Limb (tissue), 2 donors: ENCODE data around the gene NMRAL1.

Experiments
- DNase-seq, 2 donors: peaks; one replicate each; pipeline ENCODE4 v3.0.0-alpha.2; 2016; ENCODE audit errors: extremely low spot score in 2 of 2

NMRAL1 gene

GRCh38 chr16:4505356-4506147 is 31.1 kb upstream of the NMRAL1 start:
- no peak for DNase-seq

GRCh38 chr16:4501071-4501478 is 26.6 kb upstream of the NMRAL1 start:
- DNase-seq: no peak

- no peak for DNase-seq
These were observed 25.8 kb upstream of the NMRAL1 start for GRCh38 chr16:4500272-4500671.

DNA sequence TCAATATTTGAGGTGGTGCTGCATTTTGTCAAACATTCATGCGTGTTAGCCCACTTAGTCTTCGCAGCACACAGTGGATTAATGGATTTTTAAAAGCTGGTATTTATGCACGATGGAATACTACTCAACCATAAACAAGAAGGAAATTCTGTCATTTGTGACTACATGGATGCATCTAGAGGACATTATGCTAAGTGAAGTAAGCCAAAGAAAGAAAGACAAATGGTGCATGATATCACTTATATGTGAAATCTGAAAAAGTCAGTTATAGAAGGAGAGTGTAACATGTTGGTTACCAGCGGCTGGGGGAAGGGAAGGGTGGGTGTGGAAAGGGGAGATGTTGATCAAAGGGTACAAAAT is 24.8 kb upstream of the NMRAL1 start:
- DNase-seq: no peak

DNA sequence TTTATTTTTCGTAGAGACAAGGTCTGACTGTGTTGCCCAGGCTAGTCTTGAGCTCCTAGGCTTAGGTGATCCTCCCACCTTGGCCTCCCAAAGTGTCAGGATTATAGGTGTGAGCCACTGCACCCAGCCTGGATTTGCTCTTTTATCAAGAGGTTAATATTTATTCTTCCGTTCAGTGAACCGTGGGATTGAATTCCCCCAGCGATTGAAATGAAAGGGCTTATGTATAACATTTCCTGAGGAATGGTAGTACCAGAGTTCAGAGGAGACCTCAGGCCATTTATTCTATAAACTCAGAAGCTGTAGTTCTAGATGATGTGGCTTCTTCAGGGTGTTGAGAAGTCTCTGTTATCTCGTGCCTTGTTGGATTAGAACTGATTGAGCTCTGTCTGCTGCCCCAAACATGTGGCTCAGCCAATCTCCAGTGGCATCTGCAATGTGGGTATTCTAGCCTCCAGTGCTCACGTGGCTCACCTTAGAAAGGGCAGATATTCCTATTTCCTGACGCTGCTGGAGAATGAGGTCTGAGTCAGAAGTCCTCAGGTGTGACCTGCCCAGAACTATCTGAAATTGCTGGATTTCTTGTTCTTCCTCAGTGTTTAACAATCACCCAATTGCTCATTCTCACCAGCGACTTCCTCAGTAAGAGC is 24.2 kb upstream of the NMRAL1 start:
- no peak for DNase-seq

- no peak for DNase-seq
These were observed 21.9 kb upstream of the NMRAL1 start for GRCh38 chr16:4496305-4496704.

DNA sequence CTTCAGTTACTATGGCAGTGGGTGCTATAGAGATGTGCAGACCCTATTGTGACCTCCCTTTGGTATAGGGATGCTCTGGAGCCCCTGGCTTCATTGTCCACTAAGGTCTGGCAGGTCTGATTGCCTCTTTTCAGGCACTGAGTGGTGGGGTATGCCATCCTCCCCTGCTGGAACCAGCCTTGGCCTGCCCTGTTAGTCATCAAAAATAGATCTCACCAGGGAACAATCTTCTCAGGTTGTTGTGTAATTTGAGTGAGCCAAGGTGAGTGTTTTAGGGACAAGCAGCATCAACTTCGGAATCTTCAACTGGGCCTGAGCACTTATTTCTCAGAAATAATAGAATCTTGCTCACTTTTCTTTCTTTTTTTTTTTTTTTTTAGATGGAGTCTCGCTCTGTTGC is 21.3 kb upstream of the NMRAL1 start:
- no peak for DNase-seq

- DNase-seq: no peak
These were observed 20.5 kb upstream of the NMRAL1 start for GRCh38 chr16:4494746-4495490.

DNA sequence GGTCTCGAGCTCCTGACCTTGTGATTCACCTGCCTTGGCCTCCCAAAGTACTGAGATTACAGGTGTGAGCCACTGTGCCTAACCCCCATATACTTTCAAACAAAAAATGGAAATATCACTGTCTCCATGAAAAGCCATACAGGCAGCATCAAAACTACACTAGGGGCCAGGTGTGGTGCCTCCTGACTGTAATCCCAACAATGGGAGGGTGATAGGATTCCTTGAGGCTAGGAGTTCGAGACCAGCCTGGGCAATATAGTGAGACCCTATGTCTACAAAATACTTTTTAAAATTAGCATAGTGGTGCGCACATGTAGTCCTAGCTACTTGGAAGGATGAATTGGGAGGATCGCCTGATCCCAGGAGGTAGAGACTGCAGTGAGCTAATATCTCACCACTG is 17.5 kb upstream of the NMRAL1 start:
- DNase-seq: no peak

DNA sequence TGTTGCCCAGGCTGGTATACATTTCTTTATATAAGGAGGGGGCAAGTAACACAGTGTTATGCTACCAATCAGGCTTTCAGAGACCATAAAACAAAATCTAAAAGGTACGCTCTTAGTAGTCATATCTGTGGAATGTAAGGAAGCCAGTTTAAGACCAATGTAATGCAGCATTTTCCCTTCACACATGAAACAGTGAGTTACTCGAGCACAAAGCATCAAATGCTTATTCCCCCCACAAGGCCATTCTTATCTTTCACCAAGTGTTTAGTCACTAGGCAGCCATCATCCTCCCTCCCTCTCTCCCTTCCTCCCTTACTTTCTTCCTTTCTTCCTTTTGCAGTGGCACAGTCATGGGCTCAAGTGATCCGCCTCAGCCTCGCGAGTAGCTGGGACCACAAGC is 14.6 kb upstream of the NMRAL1 start:
- DNase-seq: no peak

DNA sequence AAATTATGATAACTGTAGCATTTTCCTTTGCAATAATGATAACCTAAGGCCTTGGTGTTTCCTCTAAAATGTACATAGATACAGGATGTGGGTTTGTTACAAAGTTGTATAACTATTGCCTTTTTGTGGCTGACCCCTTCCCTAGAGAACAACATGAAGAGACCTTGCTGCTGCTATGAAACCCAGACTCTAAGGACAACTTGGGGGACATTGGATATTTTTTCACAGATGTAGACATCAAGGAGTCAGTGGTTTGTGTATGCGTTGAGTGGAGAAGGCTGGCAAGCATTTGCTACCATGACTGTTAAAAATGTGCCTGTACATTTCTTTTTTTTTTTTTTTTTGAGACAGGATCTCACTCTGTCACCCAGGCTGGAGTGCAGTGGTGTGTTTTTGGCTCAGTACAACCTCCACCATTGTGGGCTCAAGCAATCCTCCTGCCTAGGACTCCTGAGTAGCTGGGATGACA is 14.1 kb upstream of the NMRAL1 start:
- DNase-seq: no peak

DNA sequence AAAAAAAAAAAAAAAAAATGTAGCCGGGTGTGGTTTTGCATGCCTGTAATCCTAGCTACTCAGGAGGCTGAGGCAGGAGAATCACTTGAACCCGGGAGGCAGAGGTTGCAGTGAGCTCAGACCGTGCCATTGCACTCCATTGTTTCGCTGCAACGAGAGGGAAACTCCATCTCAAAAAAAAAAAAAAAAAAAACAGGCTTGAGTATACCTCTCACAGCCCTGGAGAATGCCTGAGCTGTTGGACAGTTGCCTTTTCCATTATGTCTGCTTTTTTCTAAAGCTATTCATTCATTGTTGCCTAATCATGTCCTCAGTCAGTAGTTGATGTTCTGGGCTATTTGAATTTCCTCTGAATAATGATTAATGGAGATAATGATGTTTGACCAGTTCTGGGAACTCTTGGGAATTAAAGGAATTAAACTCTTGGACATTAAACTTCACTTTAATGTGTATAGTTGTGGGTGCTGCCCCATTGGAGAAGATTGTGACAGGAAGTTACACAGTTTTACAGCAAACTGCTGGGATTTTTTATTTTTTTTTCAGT is 13.6 kb upstream of the NMRAL1 start:
- DNase-seq: no peak

DNA sequence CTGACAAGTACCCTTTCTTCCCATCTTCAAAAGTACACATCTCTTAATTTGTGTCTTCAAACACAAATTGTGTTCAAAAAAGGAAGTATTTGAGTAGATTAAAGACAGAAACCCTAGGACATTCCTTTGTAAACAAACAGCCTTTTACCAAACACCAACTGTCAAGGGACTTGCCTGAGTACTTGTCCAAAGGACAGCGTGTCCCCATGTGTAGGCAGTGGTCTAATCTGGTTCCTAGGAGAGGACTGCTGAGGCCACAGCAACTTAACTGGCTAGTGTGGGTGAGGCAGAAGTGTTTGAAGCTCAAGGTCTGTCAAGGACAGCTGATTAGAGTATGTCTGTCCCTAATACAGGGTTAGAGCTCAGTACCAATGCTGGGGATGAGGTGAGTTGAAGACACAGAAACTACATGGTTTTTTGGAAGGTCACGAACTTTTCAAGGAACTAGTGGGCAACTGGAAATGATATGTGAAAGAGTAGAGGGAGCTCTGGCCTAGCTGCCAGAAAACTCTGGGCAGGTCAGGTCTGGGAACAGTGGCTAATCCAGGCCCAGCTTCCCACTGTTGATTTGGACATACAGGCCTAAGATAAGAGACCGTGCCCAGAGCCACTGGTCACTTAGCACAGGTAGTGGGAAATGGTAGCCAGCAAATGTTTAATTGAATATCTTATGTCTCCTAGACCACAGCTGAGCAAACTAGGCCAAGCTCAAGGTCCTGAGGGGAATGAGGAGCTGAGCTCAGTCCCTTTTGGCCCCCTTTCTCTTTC is 11.9 kb upstream of the NMRAL1 start:
- DNase-seq: no peak

GRCh38 chr16:4481963-4482362 is 7.5 kb upstream of the NMRAL1 start:
- DNase-seq: no peak

GRCh38 chr16:4481526-4481925 is 7.1 kb upstream of the NMRAL1 start:
- DNase-seq: no peak

DNA sequence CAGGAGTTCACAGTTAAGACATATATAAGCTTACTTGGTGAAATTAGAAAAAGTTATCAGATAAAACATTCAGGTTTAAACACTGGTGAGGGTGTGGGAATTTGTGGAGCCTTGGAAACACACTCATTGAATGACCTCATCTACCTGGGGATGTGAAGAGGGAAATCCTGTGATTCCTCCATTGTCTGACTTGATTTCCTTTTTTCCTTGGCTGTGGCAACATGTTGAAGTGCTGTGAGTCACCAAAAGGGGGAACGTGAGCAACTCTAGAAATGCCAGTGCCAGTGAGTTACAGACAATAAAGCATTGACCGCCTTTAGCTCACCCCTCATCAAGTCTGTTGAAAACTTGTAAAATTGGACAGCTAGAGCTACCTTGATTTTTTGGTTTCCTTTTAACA is 3.5 kb upstream of the NMRAL1 start:
- DNase-seq: no peak

DNA sequence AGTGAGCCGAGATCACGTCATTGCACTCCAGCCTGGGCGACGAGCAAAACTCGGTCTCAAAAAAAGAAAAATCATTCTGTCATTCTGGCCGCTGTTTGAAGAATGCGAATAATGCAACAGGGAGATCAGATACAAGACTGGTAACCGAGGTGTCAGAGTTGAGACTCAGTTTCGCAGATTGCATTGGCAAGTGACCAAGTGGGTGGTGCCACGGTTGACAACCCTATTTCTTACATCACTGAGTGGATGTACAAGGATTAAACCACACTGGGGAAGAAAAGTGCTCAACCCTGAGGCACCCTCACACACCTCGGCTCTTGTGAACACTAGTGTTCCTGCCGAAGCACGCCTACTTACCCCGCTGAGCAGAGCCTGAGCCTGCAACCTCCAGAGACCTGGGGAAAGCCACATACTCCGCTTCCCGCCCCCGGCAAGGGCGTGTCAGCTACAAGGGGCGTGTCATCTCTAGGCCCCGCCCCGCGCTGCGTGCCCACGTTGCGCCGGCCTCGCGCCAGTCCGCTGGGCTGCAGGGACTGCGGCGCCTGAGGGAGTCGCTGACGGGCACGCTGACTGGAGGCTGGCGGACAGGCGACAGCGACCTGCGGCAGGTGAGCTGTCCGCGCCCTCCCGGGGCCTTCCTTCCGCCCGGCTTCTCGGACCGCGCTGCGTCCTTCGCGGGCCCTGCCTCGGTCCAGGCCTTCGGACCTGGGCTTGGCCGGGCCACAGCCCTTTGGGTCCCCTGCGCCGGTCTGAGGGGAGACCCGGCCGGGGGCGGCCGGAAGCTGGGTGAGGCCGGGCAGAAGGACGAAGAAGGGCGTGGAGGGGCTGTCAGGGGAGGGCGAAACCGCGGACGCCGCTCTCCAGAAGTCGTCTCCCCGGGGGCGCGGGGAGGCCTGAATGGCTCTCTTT is 1.7 kb upstream of the NMRAL1 start, which contains the start of gene HMOX2:
HMOX2 (plus strand) TSS at position 519 of the 909 bp plus-strand sequence. CDS start 29,127 bp downstream, outside the sequence.
- peak; percentile 93 to 94 for DNase-seq

DNA sequence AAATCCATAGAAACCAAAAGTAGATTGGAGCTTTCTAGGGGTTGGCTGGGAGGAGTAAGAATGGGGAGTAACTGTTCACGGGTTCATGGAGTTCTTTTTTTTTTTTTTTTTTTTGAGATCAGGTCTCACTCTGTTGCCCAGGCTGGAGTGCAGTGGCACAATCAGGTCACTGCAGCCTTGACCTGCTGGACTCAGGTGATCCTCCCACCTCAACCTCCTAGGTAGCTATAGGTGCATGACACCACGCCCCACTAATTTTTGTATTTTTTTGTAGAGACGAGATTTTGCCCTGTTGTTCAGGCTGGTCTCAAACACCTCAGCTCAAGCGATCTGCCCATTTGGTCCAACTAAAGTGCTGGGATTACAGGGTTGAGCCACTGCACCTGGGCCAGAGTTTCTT is 1.5 kb downstream of the NMRAL1 start:
- DNase-seq: no peak

GRCh38 chr16:4471869-4472268 is 2.6 kb downstream of the NMRAL1 start:
- DNase-seq: no peak

DNA sequence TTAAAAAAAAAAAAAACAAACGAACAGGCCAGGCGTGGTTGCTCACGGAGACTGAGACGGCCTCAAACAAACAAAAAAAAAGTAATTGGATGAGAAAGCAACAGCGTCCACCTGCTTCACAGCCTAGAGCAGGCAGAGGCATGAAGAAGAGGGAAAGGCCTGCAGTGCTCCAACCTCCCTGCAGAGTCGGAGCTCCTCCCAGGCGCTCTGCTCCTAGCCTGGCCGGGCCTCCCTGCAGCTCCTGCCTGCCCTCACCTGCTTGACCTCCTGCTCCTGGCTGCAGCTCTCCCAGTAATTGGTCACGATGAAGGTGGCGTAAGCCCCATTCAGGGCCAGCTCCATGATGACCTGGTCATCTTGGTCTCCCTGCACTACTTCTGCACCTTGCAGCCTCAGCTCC is 5.5 kb downstream of the NMRAL1 start:
- no peak for DNase-seq
